PC-3 (cell line): Measurements from ENCODE around the gene MFAP2. TPM values are rescaled to one million over a fixed set of nuclear protein-coding genes. Genes with fewer than 3 reads are reported as not detected.

Experiments used
- ATAC-seq: fragments of 200-7000 bp; cut with Tn5 transposase; 2 replicates; pipeline ENCODE4 v1.9.1; 2020; ENCODE audit warnings: mild to moderate bottlenecking, moderate library complexity
- BruUV-seq: library from RNA; stranded (reverse); fragments of 400-500 nt; replicated peaks from 2 replicates; lab custom pipeline; 2021; lab: Mats Ljungman, UMichigan
- CTCF ChIA-PET: fragments of 300-600 bp; sonication (Branson Sonifier 250); formaldehyde crosslinking; loops from one replicate; lab custom pipeline; 2022; ENCODE audit warnings: antibody characterized with exemption; lab: Charles Lee
- POLR2A ChIA-PET: fragments of 300-600 bp; sonication (Branson Sonifier 250); formaldehyde crosslinking; loops from one replicate; lab custom pipeline; 2022; ENCODE audit warnings: antibody characterized with exemption; ENCODE audit not compliant: unreplicated experiment; lab: Charles Lee
- DNase-seq: peaks from one replicate; pipeline ENCODE4 v3.0.0-alpha.2; 2015
- H2AFZ ChIP-seq: fragments of 300-600 bp; sonication (generic); 2 replicates; pipeline ENCODE4 v1.6.0; 2016; ENCODE audit warnings: antibody characterized with exemption, low read length
- H3F3A ChIP-seq: fragments of 300-600 bp; sonication (generic); one replicate; pipeline ENCODE4 v1.6.0; 2017; ENCODE audit warnings: antibody characterized with exemption, low read length, control low read depth, mild to moderate bottlenecking; ENCODE audit not compliant: unreplicated experiment
- H3K27ac ChIP-seq: fragments of 300-600 bp; sonication (generic); 2 replicates; pipeline ENCODE4 v1.5.1; 2016; ENCODE audit warnings: mild to moderate bottlenecking, low read length
- H3K27me3 ChIP-seq: fragments of 300-600 bp; sonication (generic); 2 replicates; pipeline ENCODE4 v1.6.1; 2016; ENCODE audit warnings: low read length, mixed read lengths
- H3K36me3 ChIP-seq: fragments of 300-600 bp; sonication (generic); 2 replicates; pipeline ENCODE4 v1.6.1; 2016; ENCODE audit warnings: low read depth, mixed run types, low read length, mixed read lengths
- H3K4me1 ChIP-seq: fragments of 300-600 bp; sonication (generic); 2 replicates; pipeline ENCODE4 v1.5.1; 2016; ENCODE audit warnings: low read length; ENCODE audit not compliant: insufficient read depth
- H3K4me2 ChIP-seq: fragments of 300-600 bp; sonication (generic); 2 replicates; pipeline ENCODE4 v1.6.0; 2016; ENCODE audit warnings: low read length
- H3K4me3 ChIP-seq: fragments of 300-600 bp; sonication (generic); 2 replicates; pipeline ENCODE4 v1.5.1; 2016; ENCODE audit warnings: mild to moderate bottlenecking, low read length, mixed read lengths
- H3K79me2 ChIP-seq: fragments of 300-600 bp; sonication (generic); 2 replicates; pipeline ENCODE4 v1.6.1; 2017; ENCODE audit warnings: low read length, mixed read lengths
- H3K9ac ChIP-seq: fragments of 300-600 bp; sonication (generic); 2 replicates; pipeline ENCODE4 v1.6.0; 2016; ENCODE audit warnings: mild to moderate bottlenecking, low read length
- H3K9me2 ChIP-seq: fragments of 300-600 bp; sonication (generic); replicated peaks from 2 replicates; pipeline ENCODE4 v1.6.1; 2016; ENCODE audit warnings: mixed run types, low read length, mixed read lengths
- H3K9me3 ChIP-seq: fragments of 300-600 bp; sonication (generic); 2 replicates; pipeline ENCODE4 v1.6.1; 2016; ENCODE audit warnings: low read length, mixed read lengths
- H4K20me1 ChIP-seq: fragments of 300-600 bp; sonication (generic); 2 replicates; pipeline ENCODE4 v1.6.1; 2016; ENCODE audit warnings: low read length, mixed read lengths
- CTCF ChIP-seq: fragments of 300-600 bp; sonication (generic); conservative IDR thresholded peaks from 2 replicates; pipeline ENCODE4 v1.5.1; 2017; ENCODE audit warnings: antibody characterized with exemption, low read depth, mild to moderate bottlenecking, low read length
- EZH2 ChIP-seq: fragments of 300-600 bp; sonication (generic); IDR thresholded peaks from one replicate; pipeline ENCODE4 v1.6.1; 2017; ENCODE audit warnings: antibody characterized with exemption, mild to moderate bottlenecking, low read length; ENCODE audit not compliant: unreplicated experiment
- EZH2phosphoT487 ChIP-seq: fragments of 300-600 bp; sonication (generic); IDR thresholded peaks from 2 replicates; pipeline ENCODE4 v1.6.1; 2018; ENCODE audit warnings: mild to moderate bottlenecking, antibody characterized with exemption, low read length, borderline replicate concordance
- intact Hi-C: fragments of 100-400 bp; cut with micrococcal nuclease; formaldehyde crosslinking; loops from 2 replicates; pipeline ENCODE4 v1.9.0; 2023
- total RNA-seq: library from RNA; depleted of rRNA; stranded (reverse); fragments of >200 nt; gene quantifications from 2 replicates; pipeline ENCODE4 v1.2.3, GENCODE V29; 2014

The MFAP2 gene
- total RNA-seq, 1 experiment from 2014 or later: 1.8 TPM

DNA sequence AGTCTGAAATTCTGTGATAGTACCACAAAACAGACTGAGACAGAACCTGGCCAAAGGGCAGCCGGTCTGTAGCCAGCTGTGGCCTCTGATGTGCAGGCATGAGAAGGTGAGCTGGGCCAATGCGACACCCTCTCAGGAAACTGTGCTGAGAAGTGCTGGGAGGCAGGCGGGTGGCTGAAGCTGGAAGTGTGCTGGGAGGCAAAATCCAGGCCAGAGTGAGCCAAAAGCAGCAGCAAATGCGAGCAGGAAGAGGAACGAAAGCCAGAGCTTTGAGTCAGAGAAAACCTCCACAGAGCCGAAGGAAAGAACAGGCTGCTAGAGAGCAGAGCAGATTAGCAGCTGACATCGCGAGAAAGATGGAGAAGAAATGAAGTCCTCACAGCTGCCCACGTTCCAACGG, 41.5 kb upstream of the MFAP2 start:
- Histone ChIP-seq H4K20me1 (no peaks in the 10 kb centered on the region), H3K4me1 (no peaks in the 10 kb centered on the region), H3K4me2 (no peak overlapping the region), H3K79me2 (no peaks in the 10 kb centered on the region), H3F3A (peaks cover 6% of the 10 kb centered on the region), H3K4me3 (no peak overlapping the region), H3K9me3 (no peaks in the 10 kb centered on the region), H3K9ac (no peak overlapping the region), H3K27ac (no peak overlapping the region), H3K36me3 (peaks cover 70% of the 10 kb centered on the region), H3K27me3 (no peaks in the 10 kb centered on the region), H2AFZ (no peak overlapping the region), H3K9me2 (no peaks in the 10 kb centered on the region)
- ChIA-PET POLR2A (no interaction called here), CTCF (no interaction called here)
- TF ChIP-seq CTCF (no peak), EZH2phosphoT487 (no peak), EZH2 (no peak)
- BruUV-seq: no TSS peak
- intact Hi-C loops: no loop called here
- DNase-seq (no peak), ATAC-seq (no peak)

GRCh38 chr1:17020502-17020901, 40.1 kb upstream of the MFAP2 start:
- Histone ChIP-seq H4K20me1 (no peaks in the 10 kb centered on the region), H3K4me1 (peaks cover 7% of the 10 kb centered on the region; the same call in 1 of the 2 replicates), H3K9me3 (no peaks in the 10 kb centered on the region), H2AFZ (no peak overlapping the region), H3K27me3 (no peaks in the 10 kb centered on the region), H3K9ac (no peak overlapping the region), H3K36me3 (peaks cover 58% of the 10 kb centered on the region), H3F3A (peaks cover 6% of the 10 kb centered on the region), H3K79me2 (no peaks in the 10 kb centered on the region), H3K9me2 (no peaks in the 10 kb centered on the region), H3K4me3 (no peak overlapping the region), H3K4me2 (no peak overlapping the region), H3K27ac (no peak overlapping the region)
- ChIA-PET POLR2A (no interaction called here), CTCF (no interaction called here)
- BruUV-seq: no TSS peak
- intact Hi-C loops: no loop called here
- DNase-seq: no peak
- no peak for ATAC-seq
- TF ChIP-seq CTCF (no peak), EZH2phosphoT487 (no peak), EZH2 (no peak)

GRCh38 chr1:17018849-17019248, 38.4 kb upstream of the MFAP2 start:
- ChIA-PET POLR2A (no interaction called here), CTCF (no interaction called here)
- peaks cover 49% of the 10 kb centered on the region for H3K36me3 ChIP-seq
- no peaks in the 10 kb centered on the region for H3K9me3 ChIP-seq
- no peak for DNase-seq
- H3K27ac ChIP-seq: no peak overlapping the region
- no peaks in the 10 kb centered on the region for H3K27me3 ChIP-seq
- intact Hi-C loops: no loop called here
- no TSS peak for BruUV-seq
- H3K9ac ChIP-seq: no peak overlapping the region
- no peaks in the 10 kb centered on the region for H3K9me2 ChIP-seq
- no peaks in the 10 kb centered on the region for H4K20me1 ChIP-seq
- TF ChIP-seq CTCF: no peak
- no peak for TF ChIP-seq EZH2
- TF ChIP-seq EZH2phosphoT487: no peak
- ATAC-seq: no peak
- H3F3A ChIP-seq: peaks cover 6% of the 10 kb centered on the region
- no peak overlapping the region for H2AFZ ChIP-seq
- H3K4me2 ChIP-seq: no peak overlapping the region
- H3K4me3 ChIP-seq: no peak overlapping the region
- H3K79me2 ChIP-seq: no peaks in the 10 kb centered on the region
- H3K4me1 ChIP-seq: peaks cover 7% of the 10 kb centered on the region; the same call in 1 of the 2 replicates
